ENCODE data around the gene ZBED5.

Gene ZBED5

GRCh38 chr11:10898003-10898762 is 40.3 kb upstream of the ZBED5 start:
- no peak for FAIRE-seq

GRCh38 chr11:10897150-10897549 is 39.3 kb upstream of the ZBED5 start:
- FAIRE-seq: no peak
- no peak for DNase-seq (ENCODE audit: insufficient read length, low spot score)
- no peak for TF ChIP-seq CTCF (IDR thresholded peaks at IDR 0.05; ENCODE audit: insufficient read depth, missing control alignments)

More at GRCh38 chr11:10898003-10898762, 40.3 kb upstream of the ZBED5 start:
- DNase-seq (ENCODE audit: insufficient read length, low spot score): no peak
- no peak for TF ChIP-seq CTCF (IDR thresholded peaks at IDR 0.05; ENCODE audit: insufficient read depth, missing control alignments)

GRCh38 chr11:10896493-10896892 is 38.6 kb upstream of the ZBED5 start:
- no peak for FAIRE-seq
- no peak for DNase-seq (ENCODE audit: insufficient read length, low spot score)
- no peak for TF ChIP-seq CTCF (IDR thresholded peaks at IDR 0.05; ENCODE audit: insufficient read depth, missing control alignments)

- FAIRE-seq (no peak), DNase-seq (ENCODE audit: insufficient read length, low spot score) (no peak)
- TF ChIP-seq CTCF (IDR thresholded peaks at IDR 0.05; ENCODE audit: insufficient read depth, missing control alignments): no peak
Observed at GRCh38 chr11:10895285-10895684, 37.4 kb upstream of the ZBED5 start.

DNA sequence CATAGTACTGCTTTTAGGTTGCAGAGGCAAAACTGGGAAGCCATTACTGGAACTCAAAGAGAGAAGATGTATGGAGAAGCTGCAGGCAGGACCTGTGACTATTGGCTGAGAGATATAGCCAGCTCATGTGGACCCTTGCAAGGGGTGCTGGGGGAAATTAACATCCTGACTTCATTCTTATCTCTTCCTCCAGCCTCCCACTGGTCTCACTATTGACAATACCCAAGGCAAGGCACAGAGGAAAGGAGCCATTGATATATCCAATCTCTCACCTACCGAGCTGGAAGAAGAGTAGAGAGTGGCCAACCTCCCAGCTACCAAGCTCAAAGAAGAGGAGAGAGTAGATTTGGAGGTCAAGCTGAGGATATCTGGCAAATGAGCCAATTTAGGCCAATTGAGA is 36.8 kb upstream of the ZBED5 start:
- DNase-seq (ENCODE audit: insufficient read length, low spot score) (no peak), FAIRE-seq (no peak)
- no peak for TF ChIP-seq CTCF (IDR thresholded peaks at IDR 0.05; ENCODE audit: insufficient read depth, missing control alignments)

- no peak for TF ChIP-seq CTCF (IDR thresholded peaks at IDR 0.05; ENCODE audit: insufficient read depth, missing control alignments)
- DNase-seq (ENCODE audit: insufficient read length, low spot score) (no peak), FAIRE-seq (no peak)
Observed at GRCh38 chr11:10893714-10894151, 35.9 kb upstream of the ZBED5 start.

DNA sequence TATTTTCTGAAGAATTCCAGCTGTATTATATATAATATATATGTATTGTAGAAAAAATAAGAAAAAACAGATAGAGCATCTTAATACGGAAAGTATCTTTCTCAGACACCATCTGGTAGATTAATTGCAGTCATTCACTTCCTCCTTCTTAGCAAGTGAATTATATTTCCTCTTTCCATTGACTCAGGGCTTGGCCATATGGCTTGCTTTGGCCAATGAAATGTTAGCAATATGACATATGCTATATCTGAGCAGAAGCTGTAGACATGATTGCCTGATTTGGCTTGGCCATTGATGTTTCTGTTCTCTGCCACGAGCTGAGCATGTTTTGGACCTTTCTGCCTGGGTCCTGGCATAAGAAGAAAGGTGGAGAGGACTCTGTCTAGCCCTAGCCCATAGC is 34.4 kb upstream of the ZBED5 start:
- no peak for TF ChIP-seq CTCF (IDR thresholded peaks at IDR 0.05; ENCODE audit: insufficient read depth, missing control alignments)
- FAIRE-seq: no peak
- no peak for DNase-seq (ENCODE audit: insufficient read length, low spot score)

Data from D721Med (cell line).